GM21526 (cell line): ENCODE measurements around the gene MDC1.
"Not testable (repeated sequence)": the region's sequence is repeated elsewhere in the genome, so short reads cannot be mapped to it uniquely, and the experiment has no call there.

Experiments
- ATAC-seq: cut with Tn5 transposase; IDR thresholded peaks from one replicate; pipeline ENCODE4 v1.9.1; 2021; ENCODE audit warnings: moderate library complexity; ENCODE audit not compliant: unreplicated experiment, low FRiP score

Gene MDC1

DNA sequence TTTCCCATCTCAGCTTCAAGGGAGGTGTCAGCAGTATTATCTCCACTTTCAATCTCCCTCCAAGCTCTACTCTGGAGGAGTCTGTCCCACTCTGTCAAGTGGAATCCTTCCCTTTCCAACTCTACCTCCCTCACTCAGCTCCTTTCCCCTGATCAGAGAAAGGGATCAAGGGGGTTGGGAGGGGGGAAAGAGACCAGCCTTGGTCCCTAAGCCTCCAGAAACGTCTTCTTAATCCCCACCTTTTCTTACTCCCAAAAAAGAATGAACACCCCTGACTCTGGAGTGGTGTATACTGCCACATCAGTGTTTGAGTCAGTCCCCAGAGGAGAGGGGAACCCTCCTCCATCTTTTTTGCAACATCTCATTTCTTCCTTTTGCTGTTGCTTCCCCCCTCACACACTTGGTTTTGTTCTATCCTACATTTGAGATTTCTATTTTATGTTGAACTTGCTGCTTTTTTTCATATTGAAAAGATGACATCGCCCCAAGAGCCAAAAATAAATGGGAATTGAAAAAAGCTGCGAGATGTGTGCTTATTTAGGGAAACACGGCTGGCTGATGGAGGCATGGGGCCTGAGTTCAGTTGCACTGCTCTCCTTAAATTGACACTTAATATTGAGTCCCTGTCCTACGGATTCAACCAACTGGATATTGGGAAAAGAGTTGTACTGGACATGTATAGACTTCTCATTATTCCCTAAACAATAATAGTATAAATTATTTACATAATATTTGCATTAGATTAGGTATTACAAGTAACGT lies 8.0 kb upstream of the MDC1 start:
- no peak for ATAC-seq

DNA sequence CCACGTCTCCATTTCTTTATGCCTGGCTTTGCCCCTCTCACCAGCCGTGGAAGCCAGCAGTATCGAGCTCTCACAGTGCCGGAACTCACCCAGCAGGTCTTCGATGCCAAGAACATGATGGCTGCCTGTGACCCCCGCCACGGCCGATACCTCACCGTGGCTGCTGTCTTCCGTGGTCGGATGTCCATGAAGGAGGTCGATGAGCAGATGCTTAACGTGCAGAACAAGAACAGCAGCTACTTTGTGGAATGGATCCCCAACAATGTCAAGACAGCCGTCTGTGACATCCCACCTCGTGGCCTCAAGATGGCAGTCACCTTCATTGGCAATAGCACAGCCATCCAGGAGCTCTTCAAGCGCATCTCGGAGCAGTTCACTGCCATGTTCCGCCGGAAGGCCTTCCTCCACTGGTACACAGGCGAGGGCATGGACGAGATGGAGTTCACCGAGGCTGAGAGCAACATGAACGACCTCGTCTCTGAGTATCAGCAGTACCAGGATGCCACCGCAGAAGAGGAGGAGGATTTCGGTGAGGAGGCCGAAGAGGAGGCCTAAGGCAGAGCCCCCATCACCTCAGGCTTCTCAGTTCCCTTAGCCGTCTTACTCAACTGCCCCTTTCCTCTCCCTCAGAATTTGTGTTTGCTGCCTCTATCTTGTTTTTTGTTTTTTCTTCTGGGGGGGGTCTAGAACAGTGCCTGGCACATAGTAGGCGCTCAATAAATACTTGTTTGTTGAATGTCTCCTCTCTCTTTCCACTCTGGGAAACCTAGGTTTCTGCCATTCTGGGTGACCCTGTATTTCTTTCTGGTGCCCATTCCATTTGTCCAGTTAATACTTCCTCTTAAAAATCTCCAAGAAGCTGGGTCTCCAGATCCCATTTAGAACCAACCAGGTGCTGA lies 7.0 kb upstream of the MDC1 start:
- ATAC-seq: not testable (repeated sequence)

DNA sequence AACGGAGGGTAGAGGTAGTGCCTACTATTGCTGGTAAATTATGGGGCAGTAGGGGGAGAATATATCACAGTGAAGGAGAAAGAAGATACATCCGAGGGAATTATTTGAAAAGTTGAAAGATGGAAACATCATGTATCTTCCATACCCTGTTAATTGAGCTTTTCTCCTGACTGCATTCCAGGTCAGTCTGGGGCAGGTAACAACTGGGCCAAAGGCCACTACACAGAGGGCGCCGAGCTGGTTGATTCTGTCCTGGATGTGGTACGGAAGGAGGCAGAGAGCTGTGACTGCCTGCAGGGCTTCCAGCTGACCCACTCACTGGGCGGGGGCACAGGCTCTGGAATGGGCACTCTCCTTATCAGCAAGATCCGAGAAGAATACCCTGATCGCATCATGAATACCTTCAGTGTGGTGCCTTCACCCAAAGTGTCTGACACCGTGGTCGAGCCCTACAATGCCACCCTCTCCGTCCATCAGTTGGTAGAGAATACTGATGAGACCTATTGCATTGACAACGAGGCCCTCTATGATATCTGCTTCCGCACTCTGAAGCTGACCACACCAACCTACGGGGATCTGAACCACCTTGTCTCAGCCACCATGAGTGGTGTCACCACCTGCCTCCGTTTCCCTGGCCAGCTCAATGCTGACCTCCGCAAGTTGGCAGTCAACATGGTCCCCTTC lies 6.2 kb upstream of the MDC1 start:
- ATAC-seq: not testable (repeated sequence)

DNA sequence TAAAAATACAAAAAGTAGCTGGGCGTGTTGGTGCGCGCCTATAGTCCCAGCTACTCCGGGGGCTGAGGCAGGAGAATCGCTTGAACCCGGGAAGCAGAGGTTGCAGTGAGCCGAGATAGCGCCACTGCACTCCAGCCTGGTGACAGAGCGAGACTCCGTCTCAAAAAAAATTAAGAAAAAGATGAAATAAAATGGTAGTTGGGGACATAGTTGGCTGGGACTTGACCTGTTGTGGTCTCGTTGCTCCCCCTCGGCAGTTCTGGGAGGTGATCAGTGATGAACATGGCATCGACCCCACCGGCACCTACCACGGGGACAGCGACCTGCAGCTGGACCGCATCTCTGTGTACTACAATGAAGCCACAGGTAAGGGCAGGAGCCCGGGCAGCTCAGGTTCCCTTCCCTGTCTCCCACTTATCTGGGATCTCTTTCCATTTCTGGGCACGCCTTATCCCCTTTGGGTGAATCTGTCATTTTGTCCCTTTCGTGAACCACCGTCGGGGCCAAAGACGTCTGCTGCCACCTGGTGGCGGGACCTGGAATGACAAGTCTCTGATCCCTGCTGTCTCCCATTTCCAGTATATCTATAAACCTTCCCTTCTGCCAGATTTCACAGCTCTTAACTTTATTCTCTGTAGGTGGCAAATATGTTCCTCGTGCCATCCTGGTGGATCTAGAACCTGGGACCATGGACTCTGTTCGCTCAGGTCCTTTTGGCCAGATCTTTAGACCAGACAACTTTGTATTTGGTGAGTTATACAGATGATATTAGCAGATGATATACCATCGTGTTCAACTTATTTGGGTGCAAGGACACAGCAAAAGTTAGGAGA lies 5.4 kb upstream of the MDC1 start:
- ATAC-seq: no peak

DNA sequence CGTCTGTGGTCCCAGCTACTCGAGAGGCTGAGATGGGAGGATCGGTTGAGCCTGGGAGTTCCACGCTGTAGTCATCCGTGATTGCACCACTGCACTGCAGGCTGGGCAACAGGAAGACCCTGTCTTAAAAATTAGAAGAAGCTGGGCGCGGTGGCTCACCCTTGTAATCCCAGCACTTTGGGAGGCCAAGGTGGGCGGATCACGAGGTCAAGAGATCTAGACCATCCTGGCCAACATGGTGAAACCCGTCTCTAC lies 4.9 kb upstream of the MDC1 start:
- ATAC-seq: not testable (repeated sequence)

DNA sequence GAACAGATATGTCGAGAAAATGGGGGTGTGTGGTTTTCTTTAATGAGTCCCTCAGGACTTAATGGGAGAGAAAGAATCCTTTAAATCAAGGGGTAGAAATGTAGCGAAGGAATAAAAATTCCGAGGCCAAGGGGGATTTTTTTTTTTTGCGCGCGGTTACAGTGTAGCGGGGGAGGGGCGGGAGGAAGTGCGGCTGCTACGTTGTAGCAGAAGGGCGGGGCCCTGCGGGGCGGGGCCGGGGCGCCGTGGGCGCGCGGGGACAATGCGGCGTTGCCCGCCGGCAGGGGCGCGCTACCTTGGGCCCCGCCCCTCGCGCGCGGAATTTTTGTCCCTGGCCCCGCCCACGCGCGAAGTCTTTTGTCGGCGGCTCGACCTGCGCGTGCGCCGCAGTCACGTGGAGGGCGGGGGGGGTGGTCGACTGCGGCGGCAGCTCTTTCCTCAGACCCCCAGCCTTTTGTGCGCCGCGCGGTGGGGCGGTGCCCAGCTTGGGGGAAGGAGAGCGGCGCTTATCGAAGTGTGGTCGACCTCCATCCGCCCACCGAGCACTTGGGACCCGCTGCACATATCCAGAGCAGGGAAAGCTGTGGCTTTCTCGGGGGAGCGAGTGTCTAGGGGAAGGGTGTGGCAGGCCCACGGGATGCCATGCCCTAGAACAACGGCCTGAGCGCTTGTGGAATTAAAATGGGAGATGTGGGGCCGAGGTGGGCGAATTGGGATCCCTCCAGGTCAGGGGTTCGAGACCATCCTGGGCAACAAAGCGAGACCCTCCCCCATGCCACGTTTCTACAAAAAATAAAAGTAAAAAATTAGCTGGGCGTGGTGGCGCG lies 4.3 kb upstream of the MDC1 start:
- ATAC-seq: no peak

DNA sequence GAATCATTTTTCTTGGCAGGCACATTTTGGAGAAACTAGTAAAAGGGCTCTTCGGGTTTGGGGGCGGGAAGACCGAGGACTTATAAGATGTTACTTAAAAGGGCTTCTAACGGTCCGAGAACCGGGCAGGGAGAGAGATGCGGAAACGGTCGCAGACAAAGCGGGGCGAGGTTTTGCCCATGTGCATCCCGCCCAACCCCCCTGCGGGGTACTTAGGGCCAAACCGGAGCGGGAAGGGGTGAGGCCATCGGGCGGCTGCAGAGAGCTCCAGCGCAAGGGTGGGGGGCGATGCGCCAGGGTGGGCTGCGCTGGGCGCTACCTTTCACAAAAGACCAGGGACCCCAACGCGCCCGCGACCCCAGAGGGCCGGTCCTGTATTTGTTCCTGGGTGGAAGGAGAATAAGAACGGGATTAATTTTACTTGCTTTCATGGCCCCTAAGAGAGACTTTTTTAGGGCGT lies 3.7 kb upstream of the MDC1 start:
- ATAC-seq: no peak

DNA sequence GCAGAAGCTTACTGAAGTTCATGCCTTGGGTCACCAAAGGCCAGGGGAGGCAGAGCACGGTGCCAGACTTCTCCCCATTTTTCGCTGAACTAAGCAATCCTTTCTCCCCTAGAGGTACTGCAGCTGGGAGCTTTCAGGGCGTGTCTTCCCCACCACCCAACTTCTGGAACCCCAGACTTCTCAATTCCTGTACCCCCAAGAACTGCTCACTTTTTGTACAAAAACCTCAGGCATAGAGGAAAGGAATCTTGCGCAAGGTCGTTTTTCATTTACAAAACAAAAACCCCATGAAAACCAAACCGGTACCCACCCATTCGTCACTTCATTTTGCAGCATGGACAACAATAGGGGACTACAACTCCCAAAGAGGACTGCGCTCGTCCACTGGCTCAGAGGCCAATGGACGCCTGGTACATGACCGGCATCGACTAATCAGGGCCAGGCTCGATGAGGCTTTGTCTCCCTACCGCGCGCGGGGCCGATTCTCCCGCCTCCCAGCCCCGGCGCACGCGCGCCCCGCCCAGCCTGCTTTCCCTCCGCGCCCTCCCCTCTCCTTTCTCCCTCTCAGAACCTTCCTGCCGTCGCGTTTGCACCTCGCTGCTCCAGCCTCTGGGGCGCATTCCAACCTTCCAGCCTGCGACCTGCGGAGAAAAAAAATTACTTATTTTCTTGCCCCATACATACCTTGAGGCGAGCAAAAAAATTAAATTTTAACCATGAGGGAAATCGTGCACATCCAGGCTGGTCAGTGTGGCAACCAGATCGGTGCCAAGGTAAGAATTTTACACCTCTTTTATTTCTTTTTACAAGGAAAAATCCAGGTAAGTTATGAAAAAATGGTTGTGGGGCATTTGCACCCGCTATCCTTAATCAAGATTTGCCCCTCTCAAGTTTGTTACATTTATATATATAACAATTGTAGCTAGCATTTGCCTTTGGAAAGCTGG lies 3.0 kb upstream of the MDC1 start, which contains the start of gene TUBB:
Gene TUBB (plus strand): TSS at position 562 of the 947 bp plus-strand sequence. CDS start 155 bp downstream, at position 717.
- peak; percentile 42 for ATAC-seq

DNA sequence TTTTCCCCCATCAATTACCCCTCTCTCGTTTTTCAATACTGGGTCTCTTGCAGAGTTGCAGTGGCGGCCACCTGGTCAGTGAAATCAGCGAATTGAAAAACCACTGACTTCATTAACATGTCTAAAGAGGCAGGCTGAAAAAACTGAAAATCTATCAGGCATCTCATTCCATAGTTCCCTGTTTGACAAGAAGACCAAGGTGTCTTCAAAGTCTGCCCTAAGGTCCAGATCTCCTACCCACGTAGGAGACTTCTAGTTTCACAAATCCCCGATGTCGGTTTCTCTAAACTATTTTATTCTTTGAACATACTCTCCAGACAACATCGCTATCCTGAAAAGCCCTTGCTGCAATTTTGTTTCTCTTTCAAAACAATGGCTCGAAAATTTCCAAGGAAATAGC lies 2.3 kb upstream of the MDC1 start:
- ATAC-seq: no peak

DNA sequence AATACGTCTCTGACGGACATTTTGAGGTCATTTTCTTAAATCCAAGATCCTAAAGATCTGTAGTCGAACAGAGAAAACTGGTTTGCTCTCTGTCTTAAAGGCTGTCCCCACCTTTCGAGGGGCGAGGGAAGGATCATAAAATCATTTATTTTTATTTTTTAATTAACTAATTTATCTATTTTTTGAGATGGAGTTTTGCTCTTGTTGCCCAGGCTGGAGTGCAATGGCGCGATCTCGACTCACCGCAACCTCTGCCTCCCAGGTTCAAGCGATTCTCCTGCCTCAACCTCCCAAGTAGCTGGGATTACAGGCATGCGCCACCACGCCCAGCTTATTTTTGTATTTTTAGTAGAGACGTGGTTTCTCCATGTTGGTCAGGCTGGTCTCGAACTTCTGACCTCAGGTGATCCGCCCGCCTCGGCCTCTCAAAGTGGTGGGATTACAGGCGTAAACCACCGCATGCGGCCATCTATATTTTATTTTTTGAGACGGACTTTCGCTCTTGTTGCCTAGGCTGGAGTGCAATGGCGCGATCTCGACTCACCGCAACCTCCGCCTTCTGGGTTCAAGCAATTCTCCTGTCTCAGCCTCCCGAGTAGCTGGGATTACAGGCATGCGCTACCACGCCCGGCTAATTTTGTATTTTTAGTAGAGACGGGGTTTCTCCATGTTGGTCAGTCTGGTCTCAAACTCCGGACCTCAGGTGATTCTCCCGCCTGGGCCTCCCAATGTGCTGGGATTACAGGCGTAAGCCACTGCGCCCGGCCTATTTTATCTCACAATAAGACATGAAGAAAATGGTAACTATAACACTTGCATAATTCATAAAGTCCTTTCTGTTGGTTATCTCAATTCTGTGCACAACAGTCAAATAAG lies 1.0 kb upstream of the MDC1 start:
- ATAC-seq: not testable (repeated sequence)

DNA sequence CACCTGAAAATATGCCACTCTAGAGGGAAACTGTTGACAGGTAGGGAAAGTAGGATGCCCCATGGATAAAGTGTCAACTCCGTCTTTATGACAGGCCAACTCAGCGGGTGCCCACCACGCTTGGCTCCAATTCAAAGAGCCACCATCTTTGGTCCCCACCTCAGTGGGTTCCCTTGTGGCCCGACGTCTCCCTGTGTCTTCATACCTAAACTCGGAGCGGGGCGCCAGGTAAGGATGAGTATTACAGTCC lies 277 bp downstream of the MDC1 start:
- ATAC-seq: no peak

DNA sequence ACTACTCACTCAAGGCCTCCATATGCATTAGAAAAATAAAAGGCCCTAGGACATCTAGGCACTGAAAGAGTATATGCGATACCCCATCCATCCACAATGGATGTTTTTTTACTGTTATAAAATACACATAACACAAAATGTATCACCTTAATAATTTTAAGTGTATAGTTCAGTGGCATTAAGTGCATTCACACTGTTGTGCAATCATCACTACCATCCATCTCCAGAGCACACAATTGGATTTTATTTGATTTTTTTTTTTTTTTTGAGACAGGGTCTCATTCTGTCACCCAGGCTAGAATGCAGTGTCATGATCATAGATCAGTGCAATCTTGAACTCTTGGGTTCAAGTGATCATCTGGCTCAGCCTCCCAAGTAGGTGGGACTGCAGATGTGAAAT lies 2.8 kb downstream of the MDC1 start:
- no peak for ATAC-seq

DNA sequence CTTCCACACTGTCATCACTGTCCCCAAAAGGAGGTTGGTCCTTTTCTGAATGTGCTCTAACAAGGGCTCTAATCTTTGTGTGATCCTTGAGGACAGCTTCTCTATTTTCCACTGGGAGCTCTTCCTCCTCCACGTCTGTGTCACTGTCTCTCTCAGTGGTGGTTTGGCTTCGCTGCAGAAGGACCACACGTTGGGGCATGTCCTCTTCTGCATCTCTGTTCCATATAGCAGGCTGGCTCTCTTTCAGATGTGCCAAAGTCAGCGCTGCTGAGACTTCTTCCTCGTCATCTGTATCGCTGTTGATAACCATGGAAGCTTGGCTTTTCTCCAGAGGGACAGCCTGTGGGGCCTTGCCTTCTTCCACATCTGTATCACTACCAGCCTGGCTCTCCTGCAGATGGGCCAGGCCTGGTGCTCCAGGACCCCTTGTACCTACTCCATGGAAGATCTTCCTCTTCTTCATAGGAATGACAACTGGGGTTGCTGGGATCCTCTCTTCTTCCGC lies 4.6 kb downstream of the MDC1 start:
- ATAC-seq: no peak

DNA sequence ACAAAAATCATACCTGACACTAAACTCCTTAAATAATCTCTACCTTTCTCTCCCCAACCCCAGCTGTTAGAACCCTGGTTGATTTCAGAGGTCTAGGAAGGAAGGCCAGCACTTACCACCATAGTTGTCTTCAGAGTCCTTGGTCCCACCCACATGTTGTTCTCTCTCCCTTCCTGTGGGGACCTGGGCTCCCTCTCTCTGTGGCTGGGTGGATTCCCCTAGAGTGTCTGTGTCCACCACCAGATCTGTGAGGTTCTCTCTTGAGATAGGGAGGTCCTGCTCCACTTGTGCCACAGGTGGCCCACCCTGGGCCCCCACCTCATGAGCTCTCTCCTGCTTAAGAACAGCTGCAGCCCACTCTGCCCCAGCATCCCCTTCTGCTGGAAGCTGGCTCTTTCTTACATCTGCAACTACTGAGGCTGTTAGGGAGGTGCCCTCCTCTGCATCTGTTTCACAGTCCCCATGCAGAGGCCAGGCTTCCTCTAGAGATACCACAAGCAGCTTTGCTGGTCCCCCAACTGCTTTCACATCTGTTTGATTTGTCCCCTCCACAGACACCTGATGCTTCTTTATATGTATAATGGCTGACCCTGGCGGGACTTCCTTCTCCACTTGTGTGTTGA lies 5.2 kb downstream of the MDC1 start:
- ATAC-seq: no peak

DNA sequence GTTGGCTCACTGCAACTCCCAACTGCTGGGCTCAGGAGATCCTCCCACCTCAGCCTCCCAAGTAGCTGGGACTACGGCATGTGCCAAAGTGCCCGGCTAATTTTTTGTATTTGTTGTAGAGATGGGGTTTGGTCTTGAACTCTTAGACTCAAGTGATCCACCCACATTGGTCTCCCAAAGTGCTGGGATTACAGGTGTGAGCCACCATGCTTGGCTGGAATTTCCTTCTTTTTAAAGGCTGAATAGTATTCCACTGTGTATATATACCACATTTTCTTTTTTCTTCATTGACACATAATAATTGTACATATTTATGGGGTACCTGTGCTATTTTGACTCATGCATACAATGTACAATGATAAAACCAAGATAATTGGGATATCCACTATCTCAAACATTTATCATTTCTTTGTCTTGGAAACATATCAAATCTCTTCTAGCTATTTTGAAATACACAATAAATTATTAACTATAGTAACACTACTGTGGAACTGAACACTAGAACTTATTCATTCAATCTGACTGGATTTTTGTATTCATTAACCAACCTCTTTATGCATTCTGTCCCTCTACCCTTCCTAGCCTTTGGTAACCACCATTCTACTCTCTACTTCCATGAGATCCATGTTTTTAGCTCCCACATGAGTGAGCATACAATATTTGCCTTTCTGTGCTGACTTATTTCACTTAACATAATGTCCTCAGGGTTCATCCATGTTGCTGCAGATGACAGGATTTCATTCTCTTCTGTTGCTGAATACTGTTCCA lies 7.8 kb downstream of the MDC1 start:
- ATAC-seq: no peak

DNA sequence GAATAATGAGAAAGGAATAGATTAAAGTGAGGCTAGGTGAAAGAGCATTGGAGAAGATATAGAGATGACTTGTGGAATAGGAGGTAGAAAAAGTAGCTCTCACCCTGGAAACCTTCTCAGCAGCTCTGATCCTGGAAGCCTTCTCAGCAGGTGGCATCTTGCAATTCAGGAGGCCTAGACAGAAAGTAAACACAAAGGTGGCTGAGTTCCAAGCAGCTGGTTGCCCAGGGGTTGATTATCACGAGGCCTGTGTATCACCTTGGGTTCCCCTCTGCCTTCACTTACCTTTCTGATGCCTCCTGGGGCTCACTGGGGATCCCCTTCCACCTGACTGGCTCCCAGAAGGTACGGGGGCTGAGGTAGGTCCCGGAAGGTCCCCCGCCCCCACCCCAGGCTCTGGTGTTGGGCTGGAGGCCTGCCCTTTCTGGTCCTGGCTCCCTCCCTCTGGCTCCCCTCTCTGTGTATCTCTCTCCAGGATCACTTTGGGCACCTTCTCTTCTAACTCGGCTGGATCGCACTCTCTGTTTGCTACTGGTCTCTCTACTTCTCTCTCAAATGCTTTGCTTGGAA lies 9.7 kb downstream of the MDC1 start:
- no peak for ATAC-seq
